Activated naive CD8-positive, alpha-beta T cell treated with anti-CD3 and anti-CD28 coated beads, Interleukin-2, amount 10 ng/mL, durations not matched to agents 7 days and 5 days (primary cell): Measurements from ENCODE around the gene TUBB3. TPM values are rescaled to one million over a fixed set of nuclear protein-coding genes. Genes with fewer than 3 reads are reported as not detected.

Experiments
- ATAC-seq: fragments of 150-1000 bp; cut with Tn5 transposase; one replicate; pipeline ENCODE4 v1.10.0; 2021; ENCODE audit warnings: low read depth, moderate library complexity
- POLR2A ChIA-PET: fragments of 350-600 bp; sonication (Branson Sonifier 250); formaldehyde crosslinking; loops from one replicate; lab custom pipeline; 2021; ENCODE audit warnings: antibody characterized with exemption; lab: Charles Lee
- DNase-seq: peaks from one replicate; pipeline ENCODE4 v3.0.0; 2021
- H3K27ac Mint-ChIP-seq: one replicate; pipeline ENCODE4 v1.8.0; 2022; ENCODE audit warnings: mild to moderate bottlenecking, mixed read lengths
- H3K27me3 Mint-ChIP-seq: one replicate; pipeline ENCODE4 v1.8.0; 2022; ENCODE audit warnings: mild to moderate bottlenecking, moderate library complexity, mixed read lengths
- H3K36me3 Mint-ChIP-seq: one replicate; pipeline ENCODE4 v1.8.0; 2021; ENCODE audit warnings: mild to moderate bottlenecking, mixed read lengths
- H3K4me1 Mint-ChIP-seq: one replicate; pipeline ENCODE4 v1.8.0; 2021; ENCODE audit warnings: mixed read lengths
- H3K4me3 Mint-ChIP-seq: one replicate; pipeline ENCODE4 v1.8.0; 2022; ENCODE audit warnings: mild to moderate bottlenecking, moderate library complexity, mixed read lengths
- H3K9me3 Mint-ChIP-seq: one replicate; pipeline ENCODE4 v1.8.0; 2021; ENCODE audit warnings: mixed read lengths
- total RNA-seq, 2 experiments: library from RNA; stranded (reverse); gene quantifications; one replicate each; pipeline ENCODE4 v1.2.3, GENCODE V29; 2021

The TUBB3 gene
- total RNA-seq, 2 experiments from 2014 or later = 0.31 to 0.86 TPM

DNA sequence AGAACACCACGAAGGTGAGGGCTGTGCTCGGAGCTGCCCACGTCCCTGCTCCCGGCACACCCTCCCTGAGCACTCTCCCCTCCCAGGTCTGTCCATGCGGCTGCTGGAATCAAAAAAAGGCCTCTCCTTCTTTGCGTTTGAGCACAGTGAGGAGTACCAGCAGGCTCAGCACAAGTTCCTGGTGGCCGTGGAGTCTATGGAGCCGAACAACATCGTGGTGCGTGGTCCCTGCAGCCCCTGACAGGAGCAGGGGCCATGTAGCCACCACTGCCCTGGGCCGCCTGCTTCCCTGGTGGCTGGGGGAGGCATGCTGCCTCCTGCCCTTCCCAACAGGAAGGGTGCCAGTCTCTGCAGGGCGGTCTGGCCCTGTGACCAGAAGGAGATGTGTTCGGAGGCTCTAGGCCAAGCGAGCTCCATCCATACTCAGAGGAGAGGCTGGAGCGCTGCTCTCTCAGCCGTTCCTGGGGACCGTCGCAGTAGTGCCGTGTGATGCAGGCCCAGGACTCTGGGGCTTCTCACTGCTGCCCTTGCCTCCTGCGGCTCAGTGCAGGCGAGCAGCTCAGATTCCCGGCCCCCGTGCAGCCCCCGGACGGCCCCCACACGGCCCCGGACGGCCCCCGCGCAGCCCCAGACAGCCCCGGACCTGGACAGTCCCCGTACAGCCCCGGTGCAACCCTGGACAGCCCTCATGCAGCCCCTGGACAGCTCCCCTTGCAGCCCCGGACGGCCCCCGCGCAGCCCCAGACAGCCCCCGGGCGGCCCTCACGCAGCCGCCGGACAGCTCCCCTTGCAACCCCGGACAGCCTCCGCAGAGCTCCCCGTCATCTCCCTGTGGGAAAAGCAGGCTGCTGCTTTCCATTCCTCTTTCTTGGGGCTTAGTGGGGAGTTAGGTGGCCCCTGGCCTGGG lies 29.2 kb upstream of the TUBB3 start:
- ATAC-seq = no peak
- Mint-ChIP-seq H3K9me3 (no peaks in the 10 kb centered on the region), H3K27me3 (no peaks in the 10 kb centered on the region), H3K4me1 (peaks cover 7% of the 10 kb centered on the region), H3K36me3 (peaks cover 12% of the 10 kb centered on the region), H3K4me3 (no peak overlapping the region), H3K27ac (no peak overlapping the region)
- DNase-seq = no peak
- POLR2A ChIA-PET = no interaction called here

DNA sequence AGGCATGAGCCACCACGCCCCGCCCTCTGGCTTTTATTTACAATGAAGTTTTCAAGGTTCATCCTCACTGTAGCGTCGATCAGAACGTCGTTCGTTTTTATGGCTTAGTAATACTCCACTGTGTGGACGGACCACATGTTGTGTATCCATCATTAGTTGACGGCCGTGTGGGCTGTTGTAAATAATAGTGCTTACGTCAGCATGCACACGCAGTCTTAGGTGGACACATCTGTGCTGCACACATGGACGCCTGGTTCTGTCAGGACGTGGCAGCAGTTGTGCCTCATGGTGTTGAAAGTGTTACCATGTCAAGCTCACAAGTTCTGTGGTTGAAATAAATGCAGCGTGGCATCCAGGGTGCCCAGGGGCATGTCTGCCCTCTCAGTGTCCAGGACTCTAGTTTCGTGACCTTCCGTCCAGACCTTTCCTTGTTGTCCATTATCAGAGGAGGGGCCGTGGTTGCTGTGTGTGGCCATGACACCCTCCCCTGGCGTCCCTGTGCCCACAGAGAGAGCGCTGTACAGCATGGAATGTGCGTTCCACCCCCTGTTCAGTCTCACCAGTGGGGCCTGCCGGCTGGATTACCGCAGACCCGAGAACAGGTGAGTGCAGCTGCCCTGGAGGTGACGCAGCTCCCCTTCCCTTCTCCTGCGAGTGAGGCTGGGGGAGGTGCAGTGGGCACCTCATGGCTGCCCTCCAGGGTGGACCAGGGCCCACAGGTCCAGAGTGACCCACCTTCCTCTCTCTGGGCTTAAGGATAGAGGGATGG lies 27.5 kb upstream of the TUBB3 start:
- ATAC-seq = no peak
- Mint-ChIP-seq H3K36me3 (peaks cover 14% of the 10 kb centered on the region), H3K27me3 (no peaks in the 10 kb centered on the region), H3K27ac (no peak overlapping the region), H3K9me3 (no peaks in the 10 kb centered on the region), H3K4me3 (no peak overlapping the region), H3K4me1 (peaks cover 2% of the 10 kb centered on the region)
- POLR2A ChIA-PET = no interaction called here
- DNase-seq = no peak

DNA sequence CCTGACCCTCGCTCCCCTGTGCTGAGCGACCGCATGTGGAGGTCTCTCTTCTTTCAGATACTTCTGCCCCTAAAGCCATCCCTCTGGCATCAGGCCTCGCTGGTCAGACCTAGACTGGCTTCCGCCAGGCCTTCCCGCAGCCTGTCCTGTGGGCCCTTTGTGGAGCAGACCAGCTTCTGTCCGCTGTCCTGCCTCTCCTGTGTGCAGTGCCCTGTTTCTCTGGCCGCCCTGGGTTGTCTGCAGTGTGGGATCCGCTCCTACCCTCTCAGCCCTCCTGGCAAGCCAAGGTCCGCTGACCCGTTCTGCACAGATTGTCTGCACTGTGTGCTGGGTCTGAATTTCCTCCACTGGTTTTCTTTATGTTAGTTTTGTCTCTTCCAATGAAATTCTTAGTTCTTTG lies 25.9 kb upstream of the TUBB3 start:
- no peak overlapping the region for H3K4me3 Mint-ChIP-seq
- no peak overlapping the region for H3K27ac Mint-ChIP-seq
- H3K27me3 Mint-ChIP-seq = no peaks in the 10 kb centered on the region
- H3K4me1 Mint-ChIP-seq = peaks cover 2% of the 10 kb centered on the region
- no peaks in the 10 kb centered on the region for H3K9me3 Mint-ChIP-seq
- DNase-seq (no peak), ATAC-seq (no peak)
- POLR2A ChIA-PET = interaction anchor here (0.6 kb wide), 1 partner anchor 799 kb away, joined by 3 read pairs; no protein-coding TSS in a partner anchor
- H3K36me3 Mint-ChIP-seq = peaks cover 5% of the 10 kb centered on the region

DNA sequence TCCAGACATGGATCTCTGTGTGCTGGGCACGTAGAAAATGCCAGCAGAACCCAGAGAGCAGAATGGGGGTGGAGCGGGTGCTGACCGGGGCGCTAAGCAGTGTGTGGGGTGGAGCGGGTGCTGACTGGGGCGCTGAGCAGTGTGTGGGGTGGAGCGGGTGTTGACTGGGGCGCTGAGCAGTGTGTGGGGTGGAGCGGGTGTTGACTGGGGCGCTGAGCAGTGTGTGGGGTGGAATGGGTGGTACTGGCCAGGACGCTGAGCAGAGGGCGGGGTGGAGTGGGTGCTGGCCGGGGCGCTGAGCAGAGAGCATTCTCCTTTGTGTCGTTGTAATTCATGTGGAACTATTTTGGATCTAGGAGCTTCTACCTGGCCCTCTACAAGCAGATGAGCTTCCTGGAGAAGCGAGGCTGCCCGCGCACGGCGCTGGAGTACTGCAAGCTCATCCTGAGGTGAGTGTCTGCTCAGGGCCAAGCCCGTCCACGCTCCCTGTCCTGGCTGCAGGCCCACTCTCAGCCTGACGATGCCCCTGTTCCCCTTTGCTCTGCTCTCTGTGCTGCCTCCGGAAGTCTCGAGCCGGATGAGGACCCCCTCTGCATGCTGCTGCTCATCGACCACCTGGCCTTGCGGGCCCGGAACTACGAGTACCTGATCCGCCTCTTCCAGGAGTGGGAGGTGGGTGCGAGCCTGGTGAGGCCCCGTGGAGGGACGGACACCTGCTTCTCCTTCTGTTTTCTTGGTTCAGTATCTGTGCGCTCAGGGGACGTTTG lies 24.8 kb upstream of the TUBB3 start:
- Mint-ChIP-seq H3K4me3 (no peak overlapping the region), H3K27ac (no peak overlapping the region), H3K4me1 (peaks cover 2% of the 10 kb centered on the region), H3K36me3 (peaks cover 5% of the 10 kb centered on the region), H3K9me3 (no peaks in the 10 kb centered on the region), H3K27me3 (no peaks in the 10 kb centered on the region)
- POLR2A ChIA-PET = no interaction called here
- no peak for ATAC-seq
- no peak for DNase-seq

DNA sequence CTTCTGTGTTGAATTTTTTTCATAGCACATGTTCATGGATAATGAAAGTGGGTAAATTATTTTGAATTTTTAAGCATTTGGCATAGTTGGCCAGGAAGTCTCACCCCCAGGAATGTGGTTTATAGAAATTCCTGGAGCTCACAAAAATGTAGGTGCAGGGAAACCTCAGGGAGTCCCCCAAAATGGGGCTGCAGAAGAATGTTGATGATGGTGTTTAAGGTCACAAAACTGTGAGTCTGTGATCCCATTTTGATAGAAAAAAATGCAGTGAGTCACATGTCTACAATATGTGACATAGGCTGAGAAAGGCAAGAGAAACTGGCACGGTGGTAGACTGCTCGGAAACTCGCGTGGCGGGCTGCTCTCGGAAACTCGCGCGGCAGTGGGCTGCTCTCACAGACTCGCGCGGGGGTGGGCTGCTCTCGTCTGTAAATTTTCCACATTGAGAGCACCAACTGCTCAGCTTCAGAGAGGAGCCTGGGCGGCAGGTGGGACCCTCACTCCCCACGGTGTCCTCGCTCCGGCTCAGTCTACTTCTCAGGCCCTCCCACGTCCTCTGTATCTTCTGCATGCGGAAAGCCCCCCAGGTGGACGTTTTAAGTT lies 23.2 kb upstream of the TUBB3 start:
- no peak for ATAC-seq
- Mint-ChIP-seq H3K4me3 (no peak overlapping the region), H3K9me3 (no peaks in the 10 kb centered on the region), H3K36me3 (peaks cover 5% of the 10 kb centered on the region), H3K4me1 (peaks cover 2% of the 10 kb centered on the region), H3K27me3 (no peaks in the 10 kb centered on the region), H3K27ac (no peak overlapping the region)
- no peak for DNase-seq
- POLR2A ChIA-PET = no interaction called here

DNA sequence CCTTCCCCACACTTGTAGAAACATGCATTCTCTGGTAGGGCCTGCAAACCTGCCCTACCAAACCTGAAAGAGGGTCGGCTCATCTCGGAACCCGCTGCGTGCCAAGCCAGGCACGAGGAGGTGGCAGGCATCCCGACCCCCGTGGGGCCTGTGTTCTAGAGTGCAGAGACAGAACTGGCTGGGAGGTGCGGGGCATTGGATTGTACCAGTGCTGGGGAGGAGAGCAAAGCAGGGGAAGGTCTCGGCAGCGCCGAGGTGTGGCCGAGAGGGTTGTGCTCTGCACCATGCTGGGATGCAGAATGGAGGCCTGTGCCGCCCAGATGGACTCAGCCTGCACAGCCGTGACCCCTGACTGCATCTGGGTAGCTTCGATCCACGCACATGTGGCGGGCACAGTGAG lies 22.3 kb upstream of the TUBB3 start:
- Mint-ChIP-seq H3K36me3 (peaks cover 7% of the 10 kb centered on the region), H3K27ac (no peak overlapping the region), H3K4me3 (no peak overlapping the region), H3K9me3 (no peaks in the 10 kb centered on the region), H3K27me3 (no peaks in the 10 kb centered on the region), H3K4me1 (peaks cover 2% of the 10 kb centered on the region)
- DNase-seq (no peak), ATAC-seq (no peak)
- POLR2A ChIA-PET = no interaction called here

DNA sequence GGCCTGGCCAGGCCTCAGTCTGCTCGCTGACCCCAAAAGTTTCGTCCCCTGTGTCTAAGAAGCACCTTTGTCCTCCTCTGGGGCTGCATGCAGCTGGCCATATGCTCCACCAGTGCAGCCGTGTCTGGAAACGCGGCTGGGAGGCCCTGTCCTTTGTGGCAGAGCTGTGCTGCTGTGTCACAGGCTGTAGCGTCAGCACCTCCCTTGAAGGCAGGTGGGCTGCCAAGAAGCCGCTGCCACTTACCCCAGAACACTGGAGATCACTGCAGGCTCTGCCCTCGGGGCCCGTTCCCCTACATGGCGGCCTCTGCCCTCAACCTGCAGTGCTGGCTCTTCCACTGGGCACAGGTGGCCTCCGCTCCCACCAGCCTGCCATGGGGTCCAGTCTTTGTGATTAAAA lies 20.2 kb upstream of the TUBB3 start:
- Mint-ChIP-seq H3K27me3 (no peaks in the 10 kb centered on the region), H3K36me3 (peaks cover 19% of the 10 kb centered on the region), H3K27ac (no peak overlapping the region), H3K9me3 (no peaks in the 10 kb centered on the region), H3K4me1 (peaks cover 2% of the 10 kb centered on the region), H3K4me3 (no peak overlapping the region)
- no peak for DNase-seq
- POLR2A ChIA-PET = no interaction called here
- ATAC-seq = no peak

DNA sequence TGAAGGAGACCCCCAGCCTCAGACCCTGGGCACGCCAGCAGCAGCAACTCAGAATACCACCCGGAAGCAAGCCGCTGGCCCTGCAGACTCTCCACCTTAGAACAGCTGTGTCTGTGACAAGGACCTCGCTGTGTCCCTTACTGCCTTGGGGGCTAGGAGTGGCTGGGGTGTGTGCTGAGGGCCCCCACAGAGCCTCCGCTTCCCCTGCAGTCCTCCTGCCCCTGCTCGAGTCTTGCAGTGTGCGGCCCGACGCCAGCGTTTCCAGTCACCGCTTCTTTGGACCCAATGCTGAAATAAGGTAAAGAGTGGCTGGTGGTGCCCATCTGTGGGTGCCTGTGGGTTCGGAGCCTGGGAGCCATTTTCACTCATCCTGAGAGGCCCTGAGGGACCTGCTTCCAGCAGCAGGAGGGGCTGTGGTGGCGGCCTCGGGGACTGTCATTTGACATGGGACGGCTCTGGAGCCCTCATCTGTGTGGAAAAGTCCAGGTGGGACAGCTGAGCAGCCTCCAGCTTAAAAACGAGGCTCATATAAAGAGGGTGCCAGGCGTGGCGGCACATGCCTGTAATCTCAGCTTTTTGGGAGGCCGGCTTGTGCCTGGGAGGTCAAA lies 19.1 kb upstream of the TUBB3 start:
- Mint-ChIP-seq H3K4me3 (no peak overlapping the region), H3K27me3 (no peaks in the 10 kb centered on the region), H3K27ac (no peak overlapping the region), H3K4me1 (no peaks in the 10 kb centered on the region), H3K36me3 (peaks cover 21% of the 10 kb centered on the region), H3K9me3 (no peaks in the 10 kb centered on the region)
- POLR2A ChIA-PET = no interaction called here
- ATAC-seq = no peak
- no peak for DNase-seq

DNA sequence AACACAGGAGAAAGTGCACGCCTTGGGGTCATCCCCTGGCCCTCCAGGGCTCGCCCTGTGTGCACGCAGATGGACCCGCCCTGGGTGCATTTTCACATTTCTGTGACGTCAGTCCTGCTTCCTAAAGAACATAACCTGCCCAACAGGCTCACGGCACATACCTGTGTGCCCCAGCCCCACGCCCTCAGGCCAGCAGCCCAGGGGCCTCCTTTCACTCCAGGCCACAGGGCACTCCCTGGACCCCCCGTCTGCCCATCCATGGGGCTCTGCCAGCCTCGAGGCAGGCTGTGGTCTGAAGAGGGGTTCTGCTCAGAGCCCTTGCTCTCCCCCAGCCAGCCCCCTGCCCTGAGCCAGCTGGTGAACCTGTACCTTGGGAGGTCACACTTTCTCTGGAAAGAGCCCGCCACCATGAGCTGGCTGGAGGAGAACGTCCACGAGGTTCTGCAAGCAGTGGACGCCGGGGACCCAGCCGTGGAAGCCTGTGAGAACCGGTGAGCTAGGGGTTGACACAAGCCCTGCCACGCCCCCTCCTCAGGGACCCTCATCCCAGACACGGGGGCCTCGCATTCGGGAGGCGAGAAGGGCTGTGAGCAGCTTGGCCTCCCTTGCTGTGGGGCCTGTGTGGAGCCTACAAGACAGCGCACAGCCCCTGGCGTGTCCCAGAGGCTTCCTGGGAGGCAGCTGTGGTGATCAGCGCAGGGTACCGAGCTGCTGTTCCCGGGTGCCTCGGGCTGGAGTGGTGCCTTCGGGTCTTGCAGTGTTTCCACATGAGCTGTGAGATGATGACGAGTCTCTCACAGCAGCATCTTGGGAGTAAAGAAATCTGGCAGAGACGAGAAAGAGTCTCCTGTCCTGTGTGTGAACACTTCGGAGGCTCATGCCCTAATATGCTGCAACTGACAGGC lies 18.3 kb upstream of the TUBB3 start:
- H3K9me3 Mint-ChIP-seq = no peaks in the 10 kb centered on the region
- no peak overlapping the region for H3K27ac Mint-ChIP-seq
- no peak overlapping the region for H3K4me3 Mint-ChIP-seq
- ATAC-seq = no peak
- DNase-seq = no peak
- H3K36me3 Mint-ChIP-seq = peaks cover 22% of the 10 kb centered on the region
- H3K4me1 Mint-ChIP-seq = no peaks in the 10 kb centered on the region
- H3K27me3 Mint-ChIP-seq = no peaks in the 10 kb centered on the region
- POLR2A ChIA-PET = interaction anchor here (0.6 to 1.2 kb wide), 2 partner anchors 31 to 40 kb away, joined by 4 to 5 read pairs; partner anchors contain the start of gene TCF25

DNA sequence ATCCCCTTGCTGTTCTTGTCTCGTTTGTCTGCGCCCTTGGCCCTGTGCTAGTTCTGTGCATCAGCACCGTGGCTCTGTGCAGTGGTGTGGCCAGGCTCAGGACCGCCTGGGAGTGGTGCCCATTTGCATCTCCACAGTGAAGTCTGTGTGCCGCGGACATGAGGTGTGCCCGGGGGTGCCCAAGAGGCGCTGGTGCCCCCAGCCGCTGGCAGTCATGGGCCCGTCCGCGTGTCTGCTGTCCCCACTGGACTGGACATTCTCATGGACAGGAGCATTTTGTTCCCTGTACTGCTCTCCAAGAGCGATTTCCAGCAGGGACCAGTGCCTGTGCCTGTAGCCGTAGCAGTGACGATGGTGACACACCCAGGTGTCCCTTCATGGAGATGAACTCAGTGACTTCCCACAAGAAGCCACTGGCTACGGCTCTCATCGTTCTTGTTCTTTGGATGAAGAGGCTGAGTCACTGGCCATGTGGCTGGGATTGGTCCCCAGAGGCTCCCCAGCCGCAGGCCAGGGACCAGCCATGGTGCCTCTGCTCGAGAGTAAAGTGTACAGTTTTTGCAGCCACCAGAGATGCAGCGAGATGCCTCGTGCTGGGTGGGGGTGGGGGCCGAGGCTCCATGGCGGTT lies 17.5 kb upstream of the TUBB3 start:
- no peaks in the 10 kb centered on the region for H3K9me3 Mint-ChIP-seq
- no peak for ATAC-seq
- no peaks in the 10 kb centered on the region for H3K27me3 Mint-ChIP-seq
- H3K4me1 Mint-ChIP-seq = peaks cover 2% of the 10 kb centered on the region
- H3K4me3 Mint-ChIP-seq = no peak overlapping the region
- DNase-seq = no peak
- H3K27ac Mint-ChIP-seq = no peak overlapping the region
- peaks cover 22% of the 10 kb centered on the region for H3K36me3 Mint-ChIP-seq
- POLR2A ChIA-PET = interaction anchor here (1.2 kb wide), 1 partner anchor 32 kb away, joined by 5 read pairs; the partner anchor contains the start of gene TCF25

DNA sequence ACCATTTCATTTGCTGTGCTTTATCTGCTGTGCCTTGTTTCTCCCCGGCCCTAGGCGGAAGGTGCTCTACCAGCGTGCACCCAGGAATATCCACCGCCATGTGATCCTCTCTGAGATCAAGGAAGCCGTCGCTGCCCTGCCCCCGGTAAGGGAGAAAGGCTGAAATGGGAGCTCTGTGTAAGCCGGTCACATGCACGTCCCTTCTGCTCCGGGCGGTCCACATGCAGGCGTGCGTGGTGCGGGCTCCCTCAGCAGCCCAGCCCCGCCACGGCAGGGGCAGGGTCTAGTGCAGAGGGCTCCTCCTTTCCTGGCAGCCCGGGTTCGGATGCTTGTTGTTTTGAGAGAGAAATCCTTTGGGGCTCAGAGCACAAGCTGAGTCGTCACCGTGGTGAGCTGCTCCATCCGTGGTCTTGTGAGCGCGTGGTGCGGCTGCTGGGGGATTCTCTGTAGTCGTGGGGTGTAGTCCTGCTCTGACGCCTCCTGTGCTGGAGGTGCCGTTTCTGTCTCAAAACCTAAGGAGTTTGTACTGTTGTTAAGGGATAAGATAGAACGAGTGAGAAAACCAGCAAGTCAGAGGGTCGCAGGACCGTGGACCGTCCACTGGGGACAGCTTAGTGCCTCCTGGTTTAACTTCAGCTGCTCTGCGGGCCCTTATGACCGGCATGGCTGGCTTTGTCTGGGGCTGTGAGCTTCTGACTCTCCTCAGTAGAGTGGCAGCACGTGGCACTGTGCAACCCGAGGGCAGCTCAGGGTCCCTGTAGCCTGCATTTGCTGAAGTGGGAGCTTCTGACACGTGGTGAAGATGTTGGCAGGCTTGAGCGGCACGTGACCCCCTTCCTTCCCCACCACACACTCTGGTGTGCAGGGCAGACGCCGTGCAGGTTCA lies 16.8 kb upstream of the TUBB3 start:
- ATAC-seq (no peak), DNase-seq (no peak)
- no peak overlapping the region for H3K27ac Mint-ChIP-seq
- H3K27me3 Mint-ChIP-seq = no peaks in the 10 kb centered on the region
- POLR2A ChIA-PET = no interaction called here
- no peak overlapping the region for H3K4me3 Mint-ChIP-seq
- no peaks in the 10 kb centered on the region for H3K9me3 Mint-ChIP-seq
- H3K4me1 Mint-ChIP-seq = peaks cover 2% of the 10 kb centered on the region
- H3K36me3 Mint-ChIP-seq = peaks cover 24% of the 10 kb centered on the region
